K562 (cell line): ENCODE data around the gene CLCNKA. TPM values are rescaled to one million over a fixed set of nuclear protein-coding genes. Genes with fewer than 3 reads are reported as not detected.

Source experiments
- ATF1 ChIP-seq, 2 experiments: fragments of 450-650 bp in 1 of 2; IDR thresholded peaks; 2 replicates each; pipeline ENCODE4 v1.6.1; 2016; ENCODE audit warnings: missing compliant biosample characterization in 1 of 2, missing genetic modification characterization in 1 of 2
- ATF7 ChIP-seq: fragments of 450-650 bp; IDR thresholded peaks from 2 replicates; pipeline ENCODE4 v1.7.1; 2014; ENCODE audit warnings: mild to moderate bottlenecking, moderate library complexity
- CBFA2T3 ChIP-seq: fragments of 450-650 bp; IDR thresholded peaks from 2 replicates; pipeline ENCODE4 v1.6.1; 2017
- CTBP1 ChIP-seq: fragments of 450-650 bp; IDR thresholded peaks from 2 replicates; pipeline ENCODE4 v1.6.1; 2016; ENCODE audit warnings: borderline replicate concordance
- FOXJ2 ChIP-seq: fragments of 200-800 bp; sonication (Bioruptor generic); IDR thresholded peaks from 2 replicates; pipeline ENCODE4 v1.6.1; 2016; ENCODE audit warnings: missing genetic modification characterization, missing compliant biosample characterization
- POLR3A ChIP-seq: IDR thresholded peaks from 2 replicates; pipeline ENCODE4 v1.6.1; 2011; ENCODE audit warnings: borderline replicate concordance, mild to moderate bottlenecking, moderate library complexity; ENCODE audit not compliant: insufficient read length, insufficient read depth; ENCODE audit errors: extremely low read depth
- RFX1 ChIP-seq: fragments of 450-650 bp; IDR thresholded peaks from 2 replicates; pipeline ENCODE4 v1.6.1; 2016; ENCODE audit warnings: mild to moderate bottlenecking, moderate library complexity
- polyA plus RNA-seq, 8 experiments: library from polyadenylated mRNA; depleted of rRNA in 4 of 8; stranded (reverse) in 5 of 8; unstranded in 3 of 8; fragments of >200 nt; fragmentation: Nextera tagmentation in 2 of 8; fragmentation: Illumina TruSeq in 1 of 8; extraction: Ambion mirVana in 2 of 8; extraction: Trizol in 1 of 8; gene quantifications; 2 replicates each; pipeline versions ENCODE4 v1.2.1 to v1.2.3, GENCODE V29; 2011 to 2014; ENCODE audit warnings: inconsistent platforms in 1 of 8, missing spikeins in 1 of 8
- total RNA-seq, 7 experiments: library from RNA; depleted of rRNA in 6 of 7; stranded (reverse); fragments of >200 nt in 6 of 7; fragmentation: Illumina TruSeq in 2 of 7; extraction: Trizol in 2 of 7; gene quantifications; 2 replicates each; pipeline versions ENCODE4 v1.2.1 to v1.2.3, GENCODE V29; 2011 to 2021; ENCODE audit warnings: low replicate concordance in 1 of 7
- TF ChIP-seq, protein P1 (sequence below): sonication (generic); formaldehyde crosslinking; IDR thresholded peaks from 2 replicates; pipeline ENCODE4 v1.8.0; 2022; ENCODE audit warnings: missing genetic modification reagents, mild to moderate bottlenecking, moderate library complexity, borderline replicate concordance
- TF ChIP-seq, protein P2 (sequence below): fragments of 200-800 bp; sonication (Bioruptor generic); IDR thresholded peaks from 2 replicates; pipeline ENCODE4 v1.6.1; 2017; ENCODE audit warnings: missing genetic modification characterization, missing compliant biosample characterization

The CLCNKA gene
- total and polyA plus RNA-seq, 9 of the 15 experiments (the other 6 are each of a cell fraction or from before 2014, with no cell fraction given): 0.03 to 0.37 (median 0.10) TPM; not detected in 3

DNA sequence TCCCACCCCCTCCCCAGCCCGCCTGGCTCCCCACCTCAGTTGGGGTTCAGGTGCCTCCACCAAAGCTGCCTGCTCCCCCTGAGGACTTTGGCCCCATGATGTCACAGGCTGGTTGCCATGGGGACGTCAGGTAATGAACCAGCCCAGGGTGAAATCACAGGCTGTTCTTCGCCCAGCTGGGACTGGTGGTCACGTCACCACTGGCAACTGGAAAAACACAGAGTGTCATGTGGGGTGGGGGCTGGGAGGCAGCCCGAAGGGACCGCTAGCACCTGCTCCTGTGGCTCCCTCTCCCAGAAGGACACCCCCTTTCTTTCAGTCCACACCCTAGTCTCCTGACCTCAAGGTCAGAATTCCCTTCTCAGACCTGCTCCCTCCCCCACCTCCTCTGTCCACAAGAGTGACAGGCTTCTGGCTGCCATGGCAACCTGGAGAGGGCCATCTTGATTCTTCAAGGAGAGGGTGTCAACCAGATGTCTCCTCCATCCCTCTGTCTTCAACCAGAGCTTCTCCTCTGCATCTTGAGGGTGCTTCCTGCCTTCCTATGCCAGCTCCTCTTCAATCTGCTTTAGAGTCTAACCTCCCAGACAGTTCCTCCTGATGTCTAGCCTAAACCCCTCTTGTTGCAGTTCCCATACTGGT lies 45.4 kb downstream of the CLCNKA start (continued):
- TF ChIP-seq ATF1 (CRISPR knock-in tag; IDR thresholded peaks at IDR 0.05) (no peak), ATF1 (tag; IDR thresholded peaks at IDR 0.05) (0 out of 2 replicates have a peak, but pooled peaks have one; percentile 56), ATF7 (peak; percentile 41; the same call in 1 of the 2 replicates), FOXJ2 (tag) (peak; percentile 93), CBFA2T3 (0 out of 2 replicates have a peak, but pooled peaks have one; percentile 4), POLR3A (no peak), CTBP1 (peak; percentile 36; the same call in 1 of the 2 replicates), RFX1 (peak; percentile 92)
- TF ChIP-seq, protein P1, sequence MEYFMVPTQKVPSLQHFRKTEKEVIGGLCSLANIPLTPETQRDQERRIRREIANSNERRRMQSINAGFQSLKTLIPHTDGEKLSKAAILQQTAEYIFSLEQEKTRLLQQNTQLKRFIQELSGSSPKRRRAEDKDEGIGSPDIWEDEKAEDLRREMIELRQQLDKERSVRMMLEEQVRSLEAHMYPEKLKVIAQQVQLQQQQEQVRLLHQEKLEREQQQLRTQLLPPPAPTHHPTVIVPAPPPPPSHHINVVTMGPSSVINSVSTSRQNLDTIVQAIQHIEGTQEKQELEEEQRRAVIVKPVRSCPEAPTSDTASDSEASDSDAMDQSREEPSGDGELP: peak; percentile 90
- TF ChIP-seq, protein P2, sequence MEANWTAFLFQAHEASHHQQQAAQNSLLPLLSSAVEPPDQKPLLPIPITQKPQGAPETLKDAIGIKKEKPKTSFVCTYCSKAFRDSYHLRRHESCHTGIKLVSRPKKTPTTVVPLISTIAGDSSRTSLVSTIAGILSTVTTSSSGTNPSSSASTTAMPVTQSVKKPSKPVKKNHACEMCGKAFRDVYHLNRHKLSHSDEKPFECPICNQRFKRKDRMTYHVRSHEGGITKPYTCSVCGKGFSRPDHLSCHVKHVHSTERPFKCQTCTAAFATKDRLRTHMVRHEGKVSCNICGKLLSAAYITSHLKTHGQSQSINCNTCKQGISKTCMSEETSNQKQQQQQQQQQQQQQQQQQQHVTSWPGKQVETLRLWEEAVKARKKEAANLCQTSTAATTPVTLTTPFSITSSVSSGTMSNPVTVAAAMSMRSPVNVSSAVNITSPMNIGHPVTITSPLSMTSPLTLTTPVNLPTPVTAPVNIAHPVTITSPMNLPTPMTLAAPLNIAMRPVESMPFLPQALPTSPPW (CRISPR knock-in tag): peak; percentile 43; the same call in 1 of the 2 replicates
